GM12875 (cell line): ENCODE measurements around the gene ZPBP.

ENCODE experiments used
- H3K4me3 ChIP-seq: one replicate; pipeline ENCODE4 v1.5.1; 2011; ENCODE audit warnings: low read depth, low read length, control low read depth
- CTCF ChIP-seq: IDR thresholded peaks from 2 replicates; pipeline ENCODE4 v1.5.1; 2011; ENCODE audit warnings: low read depth, mild to moderate bottlenecking, control low read depth, inconsistent platforms, low read length, moderate library complexity, borderline replicate concordance; ENCODE audit not compliant: insufficient read depth

Gene ZPBP

GRCh38 chr7:49976238-49976637 lies 116.8 kb downstream of the ZPBP start:
- TF ChIP-seq CTCF: no peak

GRCh38 chr7:49974035-49974434 lies 119.0 kb downstream of the ZPBP start:
- H3K4me3 ChIP-seq: no peak overlapping the region
- no peak for TF ChIP-seq CTCF

More at GRCh38 chr7:49976238-49976637, 116.8 kb downstream of the ZPBP start:
- H3K4me3 ChIP-seq: no peak overlapping the region

GRCh38 chr7:49937608-49938007 lies 155.4 kb downstream of the ZPBP start:
- no peak overlapping the region for H3K4me3 ChIP-seq
- TF ChIP-seq CTCF: no peak

GRCh38 chr7:49931627-49932026 lies 161.4 kb downstream of the ZPBP start:
- no peak overlapping the region for H3K4me3 ChIP-seq
- TF ChIP-seq CTCF: no peak

GRCh38 chr7:49928787-49929186 lies 164.3 kb downstream of the ZPBP start:
- no peak for TF ChIP-seq CTCF
- no peak overlapping the region for H3K4me3 ChIP-seq

GRCh38 chr7:49927631-49928030 lies 165.4 kb downstream of the ZPBP start:
- H3K4me3 ChIP-seq: no peak overlapping the region
- no peak for TF ChIP-seq CTCF

GRCh38 chr7:49926720-49927119 lies 166.3 kb downstream of the ZPBP start:
- TF ChIP-seq CTCF: no peak
- no peak overlapping the region for H3K4me3 ChIP-seq
